Measurements from ENCODE around the gene OPA3. TPM values are rescaled to one million over a fixed set of nuclear protein-coding genes. Genes with fewer than 3 reads are reported as not detected.

The OPA3 gene
- total and polyA plus RNA-seq, 2 donors (not counting 1 experiment from before 2014, with no cell fraction given), result 7.3 to 11.2 TPM

DNA sequence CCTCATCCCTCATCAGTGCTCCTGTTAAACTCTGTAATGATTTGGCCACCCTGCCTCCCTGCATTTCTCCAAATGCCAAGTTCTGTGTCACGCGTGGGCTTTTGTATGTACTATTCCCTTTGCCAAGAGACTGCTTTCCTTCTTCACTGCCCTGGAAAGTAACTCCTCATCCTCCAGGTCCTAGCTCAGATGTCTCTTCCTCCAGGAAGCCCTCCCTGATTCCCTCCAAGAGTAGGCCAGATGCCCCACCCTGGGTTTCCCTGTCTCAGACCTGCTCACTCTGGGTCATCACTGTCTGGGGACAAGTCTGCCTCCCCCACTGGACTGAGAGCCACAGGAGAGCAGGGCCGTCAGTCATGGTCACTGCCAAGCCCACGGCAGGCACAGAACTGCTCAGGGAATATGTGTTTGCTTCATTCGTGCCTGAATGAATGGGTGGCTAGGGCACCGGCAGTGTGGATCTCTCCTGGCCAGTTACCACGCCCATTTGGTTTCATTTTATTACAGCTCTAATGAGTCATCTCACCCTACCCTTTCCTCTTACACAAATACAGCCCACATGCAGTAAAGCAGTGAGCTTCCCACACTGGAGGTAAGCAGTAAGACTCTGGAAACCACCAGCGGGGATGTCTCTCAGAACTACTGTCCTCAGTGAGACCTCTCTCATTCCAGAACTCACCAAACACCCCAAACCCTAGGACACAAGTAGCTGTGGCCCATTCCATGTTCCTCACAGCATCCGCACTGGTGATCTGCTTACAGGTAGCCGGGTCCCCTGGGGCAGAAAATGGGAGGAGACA, 29.5 kb upstream of the OPA3 start:
- TF ChIP-seq, protein P1, sequence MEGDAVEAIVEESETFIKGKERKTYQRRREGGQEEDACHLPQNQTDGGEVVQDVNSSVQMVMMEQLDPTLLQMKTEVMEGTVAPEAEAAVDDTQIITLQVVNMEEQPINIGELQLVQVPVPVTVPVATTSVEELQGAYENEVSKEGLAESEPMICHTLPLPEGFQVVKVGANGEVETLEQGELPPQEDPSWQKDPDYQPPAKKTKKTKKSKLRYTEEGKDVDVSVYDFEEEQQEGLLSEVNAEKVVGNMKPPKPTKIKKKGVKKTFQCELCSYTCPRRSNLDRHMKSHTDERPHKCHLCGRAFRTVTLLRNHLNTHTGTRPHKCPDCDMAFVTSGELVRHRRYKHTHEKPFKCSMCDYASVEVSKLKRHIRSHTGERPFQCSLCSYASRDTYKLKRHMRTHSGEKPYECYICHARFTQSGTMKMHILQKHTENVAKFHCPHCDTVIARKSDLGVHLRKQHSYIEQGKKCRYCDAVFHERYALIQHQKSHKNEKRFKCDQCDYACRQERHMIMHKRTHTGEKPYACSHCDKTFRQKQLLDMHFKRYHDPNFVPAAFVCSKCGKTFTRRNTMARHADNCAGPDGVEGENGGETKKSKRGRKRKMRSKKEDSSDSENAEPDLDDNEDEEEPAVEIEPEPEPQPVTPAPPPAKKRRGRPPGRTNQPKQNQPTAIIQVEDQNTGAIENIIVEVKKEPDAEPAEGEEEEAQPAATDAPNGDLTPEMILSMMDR (IDR thresholded peaks at IDR 0.05), result no peak
- H3K4me3 Mint-ChIP-seq, result no peak overlapping the region

GRCh38 chr19:45608948-45609347, 24.3 kb upstream of the OPA3 start:
- no peak overlapping the region for H3K27ac Mint-ChIP-seq
- Histone ChIP-seq H3K36me3 (replicated peaks in 1 of 2; ENCODE audit: control extremely low read depth in 1 of 2, control insufficient read depth in 1 of 2, extremely low read depth in 1 of 2, insufficient read depth in 2 of 2, low read length in 1 of 2) (peaks cover 3 to 19% of the 10 kb centered on the region in 2 experiments), H3K9me3 (ENCODE audit: control extremely low read depth in 1 of 3, control insufficient read depth in 2 of 3, insufficient read depth in 1 of 3, low read length in 2 of 3) (peaks cover 0 to 4% (median 0%) of the 10 kb centered on the region in 3 donors), H3K27ac (ENCODE audit: low read length in 2 of 2) (no peak overlapping the region), H3K4me3 (ENCODE audit: control extremely low read depth in 1 of 5, extremely low read depth in 1 of 5, insufficient read depth in 1 of 5, low read depth in 2 of 5, low read length in 4 of 5) (no peak overlapping the region), H3K79me2 (ENCODE audit: control insufficient read depth, insufficient read depth, low read length) (no peaks in the 10 kb centered on the region), H3K4me1 (ENCODE audit: control insufficient read depth in 2 of 2, insufficient read depth in 2 of 2, low read length in 2 of 2) (peaks cover 8 to 10% of the 10 kb centered on the region in 2 donors), H4K20me1 (ENCODE audit: control insufficient read depth, insufficient read depth, low read length, poor library complexity, severe bottlenecking) (no peaks in the 10 kb centered on the region), H2AFZ (ENCODE audit: insufficient read depth, low read depth, low read length, poor library complexity, severe bottlenecking) (no peak overlapping the region), H3K27me3 (replicated peaks in 1 of 4; ENCODE audit: control extremely low read depth in 1 of 4, control insufficient read depth in 3 of 4, insufficient read depth in 4 of 4, low read length in 3 of 4) (peaks cover 0 to 10% (median 0%) of the 10 kb centered on the region in 4 experiments), H3K9ac (ENCODE audit: low read length) (no peak overlapping the region), H3K4me2 (replicated peaks; ENCODE audit: low read depth, low read length, poor library complexity, severe bottlenecking) (no peak overlapping the region)
- H3K4me3 Mint-ChIP-seq, result no peak overlapping the region
- no peak for DNase-seq
- 100% methylated on average over 3 of the region's 6 CpGs for WGBS (ENCODE audit: insufficient coverage)
- ChIA-PET CTCF (interaction anchor here (1.4 kb wide), 1 partner anchor 34 kb away, joined by 3 read pairs; no protein-coding TSS in a partner anchor), POLR2A (no interaction called here)
- peaks cover 7% of the 10 kb centered on the region for H3K4me1 Mint-ChIP-seq
- no peaks in the 10 kb centered on the region for H3K9me3 Mint-ChIP-seq (ENCODE audit: insufficient read depth)
- ATAC-seq (ENCODE audit: low read depth), result no peak
- no peaks in the 10 kb centered on the region for H3K27me3 Mint-ChIP-seq
- intact Hi-C loops (cut with micrococcal nuclease), result no loop called here
- TF ChIP-seq, protein P1 (IDR thresholded peaks at IDR 0.05), result no peak
- TF ChIP-seq EZH2 (IDR thresholded peaks at IDR 0.05; ENCODE audit: borderline replicate concordance, insufficient read depth, low read depth, low read length, poor library complexity, severe bottlenecking), result no peak

More for the DNA sequence above, 29.5 kb upstream of the OPA3 start:
- POLR2A ChIA-PET, result no interaction called here
- peaks cover 0 to 7% (median 0%) of the 10 kb centered on the region in 3 donors for H3K9me3 ChIP-seq (ENCODE audit: control extremely low read depth in 1 of 3, control insufficient read depth in 2 of 3, insufficient read depth in 1 of 3, low read length in 2 of 3)
- no peak for DNase-seq
- CTCF ChIA-PET, result interaction anchor here (0.7 to 1.8 kb wide), 4 partner anchors 9 to 67 kb away, joined by 3 to 6 read pairs (median 4); no protein-coding TSS in a partner anchor
- no peak overlapping the region for H3K27ac ChIP-seq (ENCODE audit: low read length in 2 of 2)
- no peaks in the 10 kb centered on the region for H3K79me2 ChIP-seq (ENCODE audit: control insufficient read depth, insufficient read depth, low read length)
- WGBS (ENCODE audit: insufficient coverage), result 78% methylated on average over 8 of the region's 10 CpGs
- no peak overlapping the region for H2AFZ ChIP-seq (ENCODE audit: insufficient read depth, low read depth, low read length, poor library complexity, severe bottlenecking)
- H4K20me1 ChIP-seq (ENCODE audit: control insufficient read depth, insufficient read depth, low read length, poor library complexity, severe bottlenecking), result no peaks in the 10 kb centered on the region
- H3K4me2 ChIP-seq (replicated peaks; ENCODE audit: low read depth, low read length, poor library complexity, severe bottlenecking), result no peak overlapping the region
- H3K27me3 ChIP-seq (replicated peaks in 1 of 4; ENCODE audit: control extremely low read depth in 1 of 4, control insufficient read depth in 3 of 4, insufficient read depth in 4 of 4, low read length in 3 of 4), result no peaks in the 10 kb centered on the region
- no peaks in the 10 kb centered on the region for H3K27me3 Mint-ChIP-seq
- H3K27ac Mint-ChIP-seq, result no peak overlapping the region
- no peaks in the 10 kb centered on the region for H3K9me3 Mint-ChIP-seq (ENCODE audit: insufficient read depth)
- no peak overlapping the region for H3K4me3 ChIP-seq (ENCODE audit: control extremely low read depth in 1 of 5, extremely low read depth in 1 of 5, insufficient read depth in 1 of 5, low read depth in 2 of 5, low read length in 4 of 5)
- intact Hi-C loops (cut with micrococcal nuclease), result no loop called here
- no peaks in the 10 kb centered on the region for H3K4me1 ChIP-seq (ENCODE audit: control insufficient read depth in 2 of 2, insufficient read depth in 2 of 2, low read length in 2 of 2)
- peaks cover 7 to 41% of the 10 kb centered on the region in 2 experiments for H3K36me3 ChIP-seq (replicated peaks in 1 of 2; ENCODE audit: control extremely low read depth in 1 of 2, control insufficient read depth in 1 of 2, extremely low read depth in 1 of 2, insufficient read depth in 2 of 2, low read length in 1 of 2)
- peaks cover 5% of the 10 kb centered on the region for H3K4me1 Mint-ChIP-seq
- ATAC-seq (ENCODE audit: low read depth), result peak; percentile 46
- no peak overlapping the region for H3K9ac ChIP-seq (ENCODE audit: low read length)

All from B cell (primary cell).